ENCODE data around the gene ZNF121.

ZNF121 gene

DNA sequence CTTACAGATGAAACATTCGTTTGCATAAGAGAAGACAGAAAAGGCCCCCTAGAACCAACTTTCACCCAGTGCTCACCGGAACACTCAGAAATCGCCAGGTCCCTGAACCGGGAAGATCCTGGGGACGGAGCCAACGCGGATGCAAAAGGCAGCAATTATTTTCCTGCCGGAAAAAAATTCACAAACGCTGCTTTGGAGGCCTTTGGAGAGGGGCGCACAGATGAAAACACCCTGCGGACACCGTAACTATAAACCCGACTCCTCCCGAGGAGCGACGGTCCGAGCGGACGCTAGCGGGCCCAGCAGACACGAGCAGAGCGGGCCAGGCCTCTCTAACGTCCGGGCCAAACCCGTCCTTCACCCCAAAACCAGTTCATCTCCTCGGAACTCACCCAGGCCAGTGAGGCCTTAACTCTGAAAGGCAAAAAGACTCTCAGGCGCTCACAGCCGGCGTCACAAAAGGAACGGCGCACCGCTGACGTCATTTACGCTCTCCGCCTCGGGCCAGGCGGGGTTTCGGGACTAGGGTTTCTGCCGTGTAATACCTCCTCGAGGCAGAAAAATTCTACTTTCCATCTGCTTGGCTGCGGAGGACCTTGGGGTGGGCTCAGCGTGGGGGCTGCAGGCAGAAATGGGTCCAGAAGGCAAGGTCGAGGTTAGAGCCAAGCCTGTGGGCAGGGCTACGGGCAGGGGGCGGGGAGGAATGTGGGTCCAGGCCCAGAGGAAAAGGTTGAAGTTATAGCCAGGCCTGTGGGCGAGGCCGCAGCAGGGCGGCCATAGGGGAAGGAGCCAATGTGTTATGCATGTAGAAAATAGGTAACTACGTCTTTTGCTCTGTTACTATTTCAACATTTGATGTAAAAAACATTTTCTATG is 45.9 kb downstream of the ZNF121 start, which contains the start of gene ZNF426:
ZNF426 (minus strand) TSS at position 463 of the 876 bp plus-strand sequence. CDS start 2,413 bp downstream, outside the sequence.
- peak; percentile 91 to 97 for ATAC-seq

DNA sequence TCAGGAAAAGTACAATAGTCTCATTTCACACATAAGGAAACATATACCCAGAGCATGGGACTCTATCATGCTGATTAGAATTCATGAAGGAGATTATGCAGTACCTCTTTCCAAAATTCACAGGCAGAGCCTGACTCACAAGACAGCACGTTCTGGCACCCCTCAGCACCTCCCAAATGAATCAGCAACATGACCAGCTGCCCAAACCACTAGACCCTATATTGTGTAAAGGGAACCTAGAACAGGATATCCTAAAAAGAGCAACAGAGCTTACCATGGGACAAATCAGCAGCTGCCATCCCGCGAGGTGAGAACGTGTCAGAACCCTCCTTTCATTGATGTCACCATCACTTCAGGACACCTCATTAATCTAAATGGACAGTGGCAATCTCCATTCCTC is 48.4 kb downstream of the ZNF121 start:
- no peak for ATAC-seq

DNA sequence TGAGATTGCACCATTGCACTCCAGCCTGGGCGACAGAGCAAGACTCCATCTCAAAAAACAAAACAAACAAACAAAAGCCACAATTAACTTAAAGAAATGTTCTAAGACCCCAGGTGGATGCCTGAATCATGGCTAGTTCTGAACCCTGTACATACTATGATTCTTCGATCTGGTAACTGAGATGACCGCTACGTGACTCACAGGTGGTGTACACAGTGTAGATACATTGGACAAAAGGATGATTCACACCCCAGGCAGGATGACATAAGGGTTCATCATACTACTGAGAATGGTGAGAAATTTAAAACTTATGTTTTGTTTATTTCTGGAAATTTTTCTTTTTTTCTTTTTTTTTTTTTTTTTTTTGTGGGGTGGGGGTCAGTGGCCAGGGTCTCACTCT is 52.4 kb downstream of the ZNF121 start:
- peak; percentile 78 to 86 for ATAC-seq

GRCh38 chr19:9528757-9529336 is 55.5 kb downstream of the ZNF121 start:
- ATAC-seq: no peak

DNA sequence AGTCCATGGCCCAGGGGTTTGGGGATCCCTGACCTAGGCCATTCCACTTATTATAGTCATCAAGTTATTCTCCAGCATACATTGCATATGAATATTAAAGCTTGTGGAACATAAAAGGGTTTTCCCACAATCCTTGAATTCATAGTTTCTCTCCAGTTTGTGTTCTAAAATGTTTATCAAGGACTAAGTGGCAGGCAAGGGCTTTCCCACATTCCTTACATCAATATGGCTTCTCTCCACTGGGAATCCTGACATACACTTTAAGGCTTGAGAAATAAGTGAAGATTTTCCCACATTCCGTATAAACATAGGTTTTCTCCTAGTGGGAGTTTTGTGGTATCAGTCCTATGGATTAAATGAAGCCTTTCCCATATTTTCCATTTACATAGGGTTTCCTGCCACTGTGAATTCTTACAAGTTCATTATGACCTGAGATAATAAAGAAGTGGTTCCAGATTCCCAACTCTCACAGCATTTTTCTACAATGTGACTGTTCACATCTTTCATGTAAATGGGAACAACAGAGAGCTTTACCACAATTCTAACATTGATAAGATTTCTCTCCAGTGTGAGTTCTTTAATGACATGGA is 60.3 kb downstream of the ZNF121 start:
- ATAC-seq: no peak
